ENCODE data around the gene RPS6KA5. TPM values are rescaled to one million over a fixed set of nuclear protein-coding genes. Genes with fewer than 3 reads are reported as not detected.

The RPS6KA5 gene
- total RNA-seq, 2 donors from 2014 or later, result 8.9 to 10.3 TPM

GRCh38 chr14:91016800-91017410 is 43.5 kb downstream of the RPS6KA5 start:
- intact Hi-C loops (cut with DNase I), result no loop called here
- Histone ChIP-seq H3K27me3 (replicated peaks; ENCODE audit: insufficient read depth) (no peaks in the 10 kb centered on the region), H3K9me3 (no peaks in the 10 kb centered on the region), H3K27ac (no peak overlapping the region), H3K36me3 (no peaks in the 10 kb centered on the region), H3K4me3 (no peak overlapping the region), H3K4me1 (replicated peaks) (no peaks in the 10 kb centered on the region)
- TF ChIP-seq POLR2A (IDR thresholded peaks at IDR 0.05) (no peak), CTCF (IDR thresholded peaks at IDR 0.05) (no peak), POLR2AphosphoS5 (IDR thresholded peaks at IDR 0.05) (no peak)
- DNase-seq (ENCODE audit: low spot score), result no peak
- WGBS, result 96% methylated on average over 3 of the region's 3 CpGs

GRCh38 chr14:91015435-91015834 is 45.0 kb downstream of the RPS6KA5 start:
- no peak for DNase-seq (ENCODE audit: low spot score)
- Histone ChIP-seq H3K27ac (no peak overlapping the region), H3K4me1 (replicated peaks) (no peaks in the 10 kb centered on the region), H3K9me3 (no peaks in the 10 kb centered on the region), H3K27me3 (replicated peaks; ENCODE audit: insufficient read depth) (no peaks in the 10 kb centered on the region), H3K36me3 (no peaks in the 10 kb centered on the region), H3K4me3 (no peak overlapping the region)
- WGBS, result 6% methylated on average over 1 of the region's 1 CpG
- no peak for TF ChIP-seq CTCF (IDR thresholded peaks at IDR 0.05)
- intact Hi-C loops (cut with DNase I), result no loop called here

GRCh38 chr14:91012045-91012444 is 48.4 kb downstream of the RPS6KA5 start:
- intact Hi-C loops (cut with DNase I), result no loop called here
- TF ChIP-seq CTCF (IDR thresholded peaks at IDR 0.05) (no peak), POLR2A (IDR thresholded peaks at IDR 0.05) (no peak), POLR2AphosphoS5 (IDR thresholded peaks at IDR 0.05) (no peak)
- WGBS, result 86% methylated on average over 2 of the region's 2 CpGs
- Histone ChIP-seq H3K27me3 (replicated peaks; ENCODE audit: insufficient read depth) (no peaks in the 10 kb centered on the region), H3K4me1 (replicated peaks) (no peaks in the 10 kb centered on the region), H3K9me3 (no peaks in the 10 kb centered on the region), H3K4me3 (no peak overlapping the region), H3K27ac (no peak overlapping the region), H3K36me3 (no peaks in the 10 kb centered on the region)
- no peak for DNase-seq (ENCODE audit: low spot score)

- no peaks in the 10 kb centered on the region for H3K9me3 ChIP-seq
- no peaks in the 10 kb centered on the region for H3K27me3 ChIP-seq (replicated peaks; ENCODE audit: insufficient read depth)
- H3K4me3 ChIP-seq, result no peak overlapping the region
- 98% methylated on average over 2 of the region's 2 CpGs for WGBS
- TF ChIP-seq POLR2AphosphoS5 (IDR thresholded peaks at IDR 0.05) (no peak), POLR2A (IDR thresholded peaks at IDR 0.05) (no peak), CTCF (IDR thresholded peaks at IDR 0.05) (no peak)
- no peak for DNase-seq (ENCODE audit: low spot score)
- no peaks in the 10 kb centered on the region for H3K4me1 ChIP-seq (replicated peaks)
- H3K36me3 ChIP-seq, result no peaks in the 10 kb centered on the region
- no peak overlapping the region for H3K27ac ChIP-seq
- intact Hi-C loops (cut with DNase I), result no loop called here
These were observed 50.3 kb downstream of the RPS6KA5 start for GRCh38 chr14:91010153-91010533.

GRCh38 chr14:91009501-91010152 is 50.8 kb downstream of the RPS6KA5 start:
- H3K36me3 ChIP-seq, result no peaks in the 10 kb centered on the region
- TF ChIP-seq CTCF (IDR thresholded peaks at IDR 0.05) (no peak), POLR2AphosphoS5 (IDR thresholded peaks at IDR 0.05) (no peak), POLR2A (IDR thresholded peaks at IDR 0.05) (no peak)
- intact Hi-C loops (cut with DNase I), result no loop called here
- no peak for DNase-seq (ENCODE audit: low spot score)
- no peaks in the 10 kb centered on the region for H3K9me3 ChIP-seq
- no peaks in the 10 kb centered on the region for H3K4me1 ChIP-seq (replicated peaks)
- no peaks in the 10 kb centered on the region for H3K27me3 ChIP-seq (replicated peaks; ENCODE audit: insufficient read depth)
- 89% methylated on average over 3 of the region's 3 CpGs for WGBS
- H3K4me3 ChIP-seq, result no peak overlapping the region
- H3K27ac ChIP-seq, result no peak overlapping the region
